Stimulated activated CD4-positive, alpha-beta T cell treated with anti-CD3 and anti-CD28 coated beads, Interleukin-12 subunit alpha, Interleukin-12 subunit beta, amount 100 ng/mL, for 48 hours (primary cell): ENCODE measurements around the gene PI3.
"Not testable (repeated sequence)": the region's sequence is repeated elsewhere in the genome, so short reads cannot be mapped to it uniquely, and the experiment has no call there.

ENCODE experiments used
- DNase-seq, 3 donors: peaks; one replicate each; pipeline ENCODE4 v3.0.0-alpha.2; 2020; ENCODE audit warnings: low read depth in 2 of 3, low spot score in 1 of 3

PI3 gene, protein sequence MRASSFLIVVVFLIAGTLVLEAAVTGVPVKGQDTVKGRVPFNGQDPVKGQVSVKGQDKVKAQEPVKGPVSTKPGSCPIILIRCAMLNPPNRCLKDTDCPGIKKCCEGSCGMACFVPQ

DNA sequence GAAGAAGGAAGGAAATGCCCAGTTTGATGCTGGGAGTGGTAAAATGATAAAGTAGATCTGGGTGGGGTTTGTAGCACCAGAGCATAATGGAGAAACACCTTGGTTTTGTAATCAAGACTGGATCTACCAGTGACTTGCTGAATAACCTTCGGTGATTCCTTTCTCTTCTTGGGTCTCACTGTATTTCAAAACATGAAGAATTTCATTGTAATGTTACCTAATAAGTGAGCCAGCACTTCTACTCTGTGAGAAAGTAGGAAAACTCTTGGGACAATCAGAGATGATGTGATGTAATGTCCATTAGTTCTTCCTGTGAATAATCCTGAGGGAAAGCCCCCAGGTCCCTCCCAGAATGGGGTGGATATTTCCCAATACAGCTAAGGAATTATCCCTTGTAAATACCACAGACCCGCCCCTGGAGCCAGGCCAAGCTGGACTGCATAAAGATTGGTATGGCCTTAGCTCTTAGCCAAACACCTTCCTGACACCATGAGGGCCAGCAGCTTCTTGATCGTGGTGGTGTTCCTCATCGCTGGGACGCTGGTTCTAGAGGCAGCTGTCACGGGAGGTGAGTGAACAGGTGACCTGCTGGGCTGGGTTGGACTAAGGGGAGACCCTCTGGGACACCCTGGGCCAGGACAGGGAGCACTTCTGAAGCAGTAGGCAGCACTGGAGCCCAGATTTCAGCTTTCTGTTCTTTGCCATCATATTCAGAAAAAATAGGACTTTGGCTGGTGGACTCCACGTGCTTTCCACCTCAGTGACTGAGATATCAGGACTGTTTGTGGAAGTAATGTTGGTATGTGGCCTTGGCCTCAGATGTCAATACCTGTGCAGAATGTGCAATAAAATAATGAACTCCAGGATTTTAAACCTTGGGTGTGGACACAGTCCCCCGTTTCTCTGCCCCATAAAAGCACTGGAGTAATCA lies at the start of gene PI3:
TSS of gene PI3 (plus strand) at position 469 of the 931 bp plus-strand sequence. CDS start at position 490, 21 bp downstream.
- DNase-seq, result no peak

DNA sequence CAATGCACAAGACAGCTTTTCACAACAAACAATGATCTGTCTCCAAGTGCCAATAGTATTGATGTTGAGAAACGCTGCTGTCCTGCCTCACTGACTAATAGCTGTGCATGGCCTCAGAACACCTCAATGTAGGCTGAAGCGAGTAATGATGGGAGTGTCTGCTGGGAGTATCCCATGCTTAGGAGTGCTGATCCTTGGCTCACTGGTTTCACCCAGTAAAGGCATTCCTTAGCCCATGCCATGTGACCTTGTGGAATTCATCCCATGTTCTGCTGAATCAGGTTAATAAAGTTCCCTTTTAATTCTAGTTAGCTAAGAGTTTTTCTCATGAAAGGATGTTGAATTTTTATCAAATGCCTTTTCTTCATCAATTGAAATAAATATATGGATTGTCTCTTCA lies 46.6 kb upstream of the PI3 start:
- no peak for DNase-seq

DNA sequence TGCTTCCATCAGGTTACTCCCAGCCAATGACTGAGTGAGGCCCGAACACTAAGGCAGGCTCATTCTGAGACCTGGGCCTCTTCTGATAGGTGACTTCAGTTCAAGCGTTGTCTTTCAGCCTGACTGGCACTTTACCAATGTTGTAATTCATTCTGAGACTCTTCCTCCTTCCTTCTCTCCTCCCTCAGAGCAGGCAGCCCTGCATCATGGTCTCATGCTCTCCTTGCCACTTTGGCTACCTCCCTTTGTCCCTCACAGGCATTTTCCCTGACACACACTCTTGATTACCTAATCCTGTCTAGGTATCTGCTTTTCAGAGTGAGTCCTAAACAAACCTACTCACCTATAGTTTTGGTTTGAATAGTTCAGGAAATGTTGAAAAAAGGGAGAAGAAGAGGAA lies 37.8 kb upstream of the PI3 start:
- DNase-seq, result no peak

DNA sequence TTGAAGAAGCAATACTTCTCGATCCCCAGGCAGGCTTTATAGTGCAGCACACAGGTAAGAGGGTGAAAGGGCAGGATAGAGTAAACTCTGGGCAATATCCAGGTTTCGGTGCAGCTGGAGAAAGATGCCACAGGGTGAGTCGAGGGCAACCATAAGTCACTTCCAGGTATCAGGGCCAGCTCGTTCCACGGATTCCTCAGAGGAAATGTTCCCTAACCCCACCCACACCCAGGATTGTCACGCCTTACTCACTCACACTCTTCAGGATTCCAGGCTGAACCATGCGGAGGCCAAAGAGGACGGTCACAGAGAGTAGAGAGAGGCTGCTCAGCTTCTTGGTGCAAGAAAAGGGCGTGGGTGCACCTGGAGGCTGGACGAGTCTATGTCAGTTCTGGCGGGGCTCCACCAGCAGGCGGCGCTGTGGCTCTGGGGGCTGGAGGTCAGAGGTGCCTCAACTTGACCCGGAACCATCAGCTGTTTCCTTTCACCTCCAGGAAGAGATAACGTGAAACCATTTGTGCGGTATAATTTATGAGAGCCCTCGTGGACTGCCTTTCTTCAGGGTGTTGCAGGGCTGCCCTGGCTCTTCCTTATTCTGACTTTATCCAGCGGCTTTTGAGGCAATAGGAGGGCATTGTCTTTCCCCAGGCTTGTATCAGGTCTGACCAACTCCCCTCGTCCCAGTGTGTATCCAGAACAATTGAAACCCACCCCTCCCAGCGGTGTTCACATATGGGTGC lies 36.0 kb upstream of the PI3 start:
- peak; percentile 70 to 83 (median 73) for DNase-seq

DNA sequence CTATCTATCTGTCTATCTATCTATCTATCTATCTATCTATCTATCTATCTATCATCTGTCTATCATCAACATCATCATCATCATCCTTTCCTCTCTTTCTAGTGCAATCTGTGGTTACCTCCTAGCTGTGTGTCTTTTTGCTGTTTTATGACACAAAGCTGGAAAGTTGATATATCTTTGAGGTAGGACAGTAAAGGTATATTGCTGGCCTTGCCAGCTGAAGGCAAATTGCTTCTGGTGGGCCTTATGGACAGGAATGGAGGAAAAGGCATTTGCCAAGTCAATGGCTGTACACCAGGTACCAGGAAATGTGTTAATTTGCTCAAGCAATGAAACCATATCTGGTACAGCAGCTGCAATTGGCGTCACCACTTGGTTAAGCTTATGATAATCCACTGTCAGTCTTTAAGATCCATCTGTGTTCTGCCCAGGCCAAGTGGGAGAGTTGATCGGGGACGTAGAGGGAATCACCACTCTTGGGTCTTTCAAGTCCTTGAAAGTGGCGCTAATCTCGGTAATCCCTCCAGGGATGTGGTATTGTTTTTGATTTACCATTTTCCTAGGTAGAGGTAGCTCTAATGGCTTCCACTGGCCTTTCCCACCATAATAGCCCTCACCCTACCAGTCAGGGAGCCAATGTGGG lies 34.8 kb upstream of the PI3 start:
- not testable (repeated sequence) for DNase-seq

DNA sequence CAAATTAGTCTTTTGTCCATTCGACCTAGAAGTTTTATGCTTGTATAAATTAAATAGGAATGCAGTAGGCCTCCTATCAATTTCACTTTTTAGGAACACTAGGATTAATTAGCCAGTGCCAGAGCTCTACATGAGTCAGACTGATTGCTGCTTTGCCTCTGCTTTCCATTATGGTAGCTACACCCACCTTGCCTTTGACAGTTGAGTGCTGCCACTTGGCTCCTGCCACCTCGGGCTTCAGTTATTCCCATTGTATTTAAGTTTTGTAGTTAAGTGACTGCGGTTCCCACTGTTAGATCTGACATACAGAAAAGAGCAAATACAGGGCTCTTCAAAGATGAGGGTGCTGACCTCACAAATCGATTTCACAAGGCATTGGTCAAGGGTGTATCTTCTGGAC lies 33.9 kb upstream of the PI3 start:
- DNase-seq, result no peak

DNA sequence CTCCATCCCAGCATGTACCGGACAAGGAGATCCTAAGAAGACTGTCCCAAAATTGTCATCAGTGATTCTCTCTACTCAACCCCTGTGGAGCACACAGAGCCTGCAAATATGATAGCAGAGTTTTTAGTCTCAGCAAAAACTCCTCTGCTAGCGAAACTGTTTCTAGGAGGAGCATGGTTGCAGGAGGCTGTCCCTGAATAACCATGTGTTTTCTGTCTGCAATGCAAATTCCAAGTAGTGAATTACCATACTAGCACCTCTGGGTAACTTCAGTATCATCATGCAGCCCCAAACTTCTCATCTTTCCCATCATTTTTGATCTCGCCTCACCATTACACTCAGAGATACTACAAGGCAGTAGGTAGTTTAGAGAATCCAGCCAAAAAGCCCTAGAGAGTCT lies 25.6 kb upstream of the PI3 start:
- DNase-seq, result no peak

DNA sequence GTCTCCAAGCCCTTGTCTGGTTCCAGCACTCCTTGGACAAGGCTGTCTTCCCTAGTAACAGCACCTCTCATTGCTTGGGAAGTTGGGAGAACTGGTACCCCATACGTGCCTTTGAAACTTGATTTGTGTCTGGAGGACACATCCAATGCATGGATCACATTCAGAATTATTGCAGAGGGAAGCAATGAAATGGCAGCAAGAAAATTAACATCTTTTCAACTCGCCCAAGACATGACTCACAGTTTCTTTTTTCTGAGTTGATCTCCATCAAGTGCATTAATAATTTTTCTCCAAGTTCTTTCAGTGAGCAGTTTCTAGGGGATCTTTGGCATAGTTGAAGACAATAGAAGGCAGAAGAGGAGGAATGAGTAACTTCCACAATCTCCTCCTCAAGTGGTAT lies 22.3 kb upstream of the PI3 start:
- DNase-seq, result no peak

DNA sequence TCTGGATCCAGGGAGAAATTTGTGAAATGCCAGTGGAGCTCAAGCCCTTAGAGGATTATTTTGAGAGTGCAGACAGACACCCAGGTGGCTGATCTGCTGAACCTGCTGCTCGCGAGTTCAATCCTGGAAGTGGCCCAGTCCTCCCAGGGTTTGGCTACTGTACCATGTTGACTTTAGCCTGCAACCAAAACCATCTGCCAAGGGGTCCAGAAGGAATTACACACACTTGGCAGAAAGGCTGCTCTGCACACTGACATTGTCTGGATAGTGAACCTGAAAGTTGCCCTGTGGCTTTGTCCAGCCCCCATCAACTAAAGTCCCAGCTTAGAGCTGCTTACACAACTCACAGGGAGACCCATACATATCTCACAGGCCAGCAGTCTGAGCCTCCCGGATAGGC lies 21.6 kb upstream of the PI3 start:
- DNase-seq, result no peak

DNA sequence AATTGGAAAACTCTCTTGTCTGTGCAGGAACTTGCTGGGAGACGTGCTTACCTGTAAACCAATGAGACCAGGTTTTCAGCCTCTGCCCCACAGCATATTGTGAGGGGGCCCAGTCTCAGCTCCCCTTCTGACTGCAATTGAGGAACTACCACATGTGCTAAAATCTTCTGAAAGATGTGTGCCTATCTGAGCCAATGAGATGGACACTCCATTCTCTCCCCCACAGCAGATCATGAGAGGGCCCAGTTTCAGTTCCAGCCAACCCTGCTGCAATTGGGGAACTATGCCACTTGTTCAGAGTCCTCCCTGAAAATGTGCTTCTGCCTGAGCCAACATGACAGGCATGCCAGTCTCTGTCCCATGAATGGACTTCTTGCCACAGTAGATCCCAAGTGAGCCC lies 20.9 kb upstream of the PI3 start:
- DNase-seq, result no peak

DNA sequence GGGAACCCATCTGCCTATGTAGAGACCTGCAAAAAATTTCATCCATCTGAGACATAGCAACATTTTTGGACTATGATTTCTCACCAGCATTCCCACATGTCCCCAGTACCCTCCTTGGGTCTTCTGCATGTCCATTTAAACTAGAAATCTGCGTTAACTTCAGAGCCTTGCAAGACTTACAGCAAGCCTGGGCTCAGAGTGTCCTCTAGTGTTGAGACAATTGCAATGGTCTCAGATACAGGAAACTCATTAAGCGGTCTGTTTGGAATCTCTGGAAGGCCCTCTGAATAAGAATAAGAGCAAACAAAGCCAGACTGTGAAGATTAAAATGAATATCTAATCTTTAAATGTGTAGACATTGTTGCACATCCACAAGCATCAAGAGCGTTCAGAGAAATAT lies 20.5 kb upstream of the PI3 start:
- DNase-seq, result no peak

DNA sequence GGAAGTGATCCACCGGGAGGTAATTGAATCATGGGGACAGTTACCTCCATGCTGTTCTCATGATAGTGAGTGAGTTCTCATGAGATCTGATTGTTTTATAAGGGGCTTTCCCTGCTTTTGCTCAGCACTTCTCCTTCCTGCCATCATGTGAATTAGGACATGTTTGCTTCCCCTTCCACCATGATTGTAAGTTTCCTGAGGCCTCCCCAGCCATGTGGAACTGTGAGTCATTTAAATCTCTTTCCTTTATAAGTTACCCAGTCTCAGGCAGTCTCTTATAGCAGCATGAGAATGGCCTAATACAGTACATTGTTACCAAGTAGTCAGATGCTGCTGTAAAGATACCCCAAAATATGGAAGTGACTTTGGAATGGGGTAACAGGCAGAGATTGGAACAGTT lies 19.9 kb upstream of the PI3 start:
- DNase-seq, result not testable (repeated sequence)

DNA sequence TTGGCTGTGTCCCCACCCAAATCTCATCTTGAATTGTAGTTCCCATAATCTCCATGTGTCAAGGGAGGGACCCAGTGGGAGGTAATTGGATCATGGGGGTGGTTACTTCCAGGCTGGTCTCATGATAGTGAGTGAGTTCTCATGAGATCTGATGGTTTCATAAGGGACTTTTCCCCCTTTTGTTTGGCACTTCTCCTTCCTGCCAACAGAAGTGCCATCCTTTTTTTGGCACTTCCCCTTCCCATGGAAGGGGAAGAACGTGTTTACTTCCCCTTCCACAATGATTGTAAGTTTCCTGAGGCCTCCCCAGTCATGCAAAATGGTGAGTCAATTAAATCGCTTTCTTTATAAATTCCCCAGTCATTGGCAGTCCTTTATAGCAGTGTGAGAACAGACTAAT lies 18.0 kb upstream of the PI3 start:
- no peak for DNase-seq

DNA sequence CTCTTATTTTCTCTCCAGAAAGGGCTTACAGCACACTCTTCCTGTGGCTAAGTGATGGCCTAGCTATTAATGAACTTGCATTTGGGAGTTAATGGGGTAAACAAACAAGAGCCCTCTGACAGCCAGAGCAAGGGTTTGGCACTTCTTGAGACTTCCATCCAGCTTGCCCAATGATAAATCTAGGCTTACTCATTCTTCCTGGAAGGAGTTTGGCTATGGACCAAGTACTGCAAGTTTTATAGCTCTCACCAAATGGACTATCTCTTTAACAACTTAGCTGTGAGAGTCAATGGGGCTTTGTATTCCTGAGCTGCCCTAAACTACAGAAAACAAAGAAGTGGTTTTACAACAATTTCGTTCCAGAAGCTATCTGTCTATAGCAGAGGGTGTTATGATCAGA lies 16.7 kb upstream of the PI3 start:
- DNase-seq, result no peak

DNA sequence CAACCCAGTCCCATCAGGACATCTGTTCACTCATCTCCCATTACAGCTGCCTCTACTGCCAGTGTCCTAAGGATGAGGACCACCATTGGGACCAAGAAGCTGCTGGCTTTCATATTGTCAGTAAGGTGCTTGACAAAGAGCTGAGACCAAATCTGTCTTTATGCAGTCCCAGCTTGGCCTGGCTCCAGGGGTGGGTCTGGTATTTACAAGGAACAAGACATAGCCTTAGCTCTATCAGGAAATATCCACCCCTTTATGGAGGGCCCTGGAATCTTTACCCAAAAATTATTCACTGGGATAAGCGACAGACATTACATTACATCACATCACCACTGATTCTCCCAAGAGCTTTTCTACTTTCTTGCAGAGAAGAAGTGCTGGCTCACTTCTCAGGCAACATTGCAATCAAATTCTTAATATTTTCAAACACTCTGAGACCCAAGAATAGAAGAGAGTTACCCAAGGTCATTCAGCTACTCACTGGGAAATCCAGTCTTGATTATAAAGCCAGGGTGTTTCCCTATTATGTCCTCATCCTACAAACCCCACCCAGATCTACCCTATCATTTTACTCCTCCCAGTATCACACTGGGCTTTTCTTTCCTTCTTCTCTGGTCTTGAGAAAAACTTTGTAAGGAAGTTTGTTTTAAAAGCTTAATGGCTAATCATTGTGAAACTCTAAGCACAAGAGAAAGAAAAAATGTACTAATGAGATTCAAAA lies 11.5 kb upstream of the PI3 start:
- DNase-seq, result no peak

DNA sequence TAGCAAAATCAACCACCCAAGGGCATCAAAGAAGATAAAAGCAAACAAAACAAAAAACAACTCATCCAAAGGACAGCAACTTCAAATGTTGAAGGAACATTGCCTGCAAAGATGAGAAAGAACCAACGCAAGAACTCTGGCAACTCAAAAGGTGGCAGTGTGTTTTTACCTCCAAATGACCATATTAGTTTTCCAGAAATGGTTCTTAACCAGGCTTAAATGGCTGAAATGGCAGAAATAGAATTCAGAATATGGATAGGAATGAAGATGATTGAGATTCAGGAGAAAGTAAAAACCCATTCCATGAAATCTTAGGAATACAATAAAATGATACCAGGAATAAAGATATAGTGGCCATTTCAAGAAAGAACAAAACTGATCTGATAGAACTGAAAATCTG lies 9.8 kb upstream of the PI3 start:
- DNase-seq, result no peak

DNA sequence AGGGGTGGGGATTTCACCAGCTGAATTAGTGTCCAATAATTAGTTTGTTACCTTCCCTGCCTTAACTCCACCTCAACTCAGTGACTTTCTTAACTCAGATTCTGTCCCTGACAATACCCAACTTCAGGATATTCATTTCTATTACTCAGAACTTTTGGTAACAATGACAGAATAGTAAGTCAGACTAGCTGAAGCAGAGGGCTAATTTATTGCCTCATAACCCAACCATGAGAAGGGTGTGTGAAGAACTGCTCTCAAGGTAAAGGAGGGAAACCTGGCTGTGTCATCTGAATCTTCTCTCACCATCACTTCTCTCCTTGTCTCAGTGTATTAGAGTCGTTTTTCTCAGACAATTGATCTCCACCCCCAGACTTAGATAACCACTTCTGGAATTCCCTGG lies 1.2 kb upstream of the PI3 start:
- no peak for DNase-seq

DNA sequence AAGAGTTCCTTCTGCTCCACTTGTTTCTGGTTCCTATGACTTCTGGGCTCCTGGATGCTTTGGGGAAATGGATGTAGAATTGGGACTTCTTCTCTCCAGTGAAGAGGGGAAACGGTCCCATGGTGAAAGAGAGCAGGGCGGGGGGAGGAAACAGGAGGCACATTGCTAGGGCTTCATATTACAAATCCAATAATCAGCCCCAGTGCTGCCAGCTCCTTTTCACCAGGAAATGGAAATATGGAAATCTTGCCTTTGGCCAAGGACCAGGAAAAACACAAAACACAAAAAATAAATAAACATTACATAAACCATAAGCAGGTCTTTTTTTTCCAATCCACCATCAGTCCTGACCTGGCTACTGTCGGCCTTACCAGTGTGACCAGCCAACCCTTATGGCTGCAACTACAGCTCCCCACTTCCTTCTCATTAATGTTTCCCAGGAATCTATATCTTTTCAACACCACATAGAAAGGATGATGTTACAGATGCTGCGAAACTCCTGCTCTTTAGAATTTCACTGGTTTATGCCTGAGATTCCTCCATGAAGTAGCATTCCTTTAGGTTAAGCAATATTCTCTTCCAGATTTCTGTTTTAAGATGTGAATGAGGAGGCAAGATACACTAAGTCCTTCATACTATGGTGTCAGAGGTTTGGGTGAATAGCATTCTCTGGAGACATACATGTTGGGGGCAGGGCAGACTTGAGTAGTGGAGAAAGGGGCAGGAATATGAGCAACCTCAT lies 2.0 kb downstream of the PI3 start:
- no peak for DNase-seq

DNA sequence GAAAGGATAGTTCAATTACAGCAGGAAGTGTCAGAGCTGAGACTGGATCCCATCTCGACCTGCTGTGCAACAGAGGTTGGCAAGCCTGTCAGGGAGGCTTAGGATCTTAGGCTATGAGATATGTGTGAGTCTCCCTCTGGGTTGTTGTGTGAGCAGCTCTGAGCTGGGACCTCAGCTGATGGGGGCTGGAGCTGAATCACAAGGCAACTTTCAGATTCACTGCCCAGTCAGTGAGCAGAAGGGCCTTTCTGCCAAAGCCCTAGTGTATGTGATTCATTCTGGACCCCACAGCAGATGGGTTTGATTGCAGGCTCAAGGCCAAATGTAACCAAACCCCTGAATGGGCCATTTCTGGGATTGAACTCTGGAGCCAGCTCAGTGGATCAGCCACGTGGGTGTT lies 4.5 kb downstream of the PI3 start:
- no peak for DNase-seq

DNA sequence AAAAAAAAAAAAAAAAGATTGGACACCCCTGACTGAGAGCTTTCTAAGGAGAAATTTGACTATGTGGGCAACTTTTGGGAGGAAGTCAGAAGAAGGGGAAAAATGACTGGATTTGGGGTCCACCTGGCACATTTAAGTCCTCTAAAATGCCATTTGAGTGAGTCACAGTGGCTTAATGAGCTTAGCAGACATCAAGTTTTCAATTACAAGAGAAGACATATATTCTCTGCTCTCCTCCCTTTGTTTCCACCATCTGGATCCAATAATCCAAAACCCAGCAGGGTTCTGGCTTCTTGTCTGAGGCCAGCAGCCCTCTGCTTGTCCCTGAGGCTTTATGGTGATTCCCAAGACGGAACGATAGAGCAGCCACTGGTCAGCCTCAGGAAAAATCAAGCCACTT lies 6.9 kb downstream of the PI3 start:
- DNase-seq, result no peak
